Esophagus squamous epithelium (tissue), 5 donors: ENCODE data around the gene RUFY3. TPM values are rescaled to one million over a fixed set of nuclear protein-coding genes. Genes with fewer than 3 reads are reported as not detected.

Experiments used
- DNase-seq: peaks from one replicate; lab custom pipeline; 2025; lab: John Stamatoyannopoulos, UW
- H3K27ac ChIP-seq, 4 donors: fragments of 200-600 bp; sonication (generic); one replicate each; pipeline ENCODE4 v1.5.1; 2016 to 2019; ENCODE audit warnings: mild to moderate bottlenecking in 1 of 4
- H3K27me3 ChIP-seq, 4 donors: fragments of 200-600 bp; sonication (generic); 1 replicate in 3 of 4; 2 replicates in 1 of 4; pipeline versions ENCODE4 v1.5.1 to v1.6.0; 2017 to 2021; ENCODE audit warnings: antibody characterized with exemption in 1 of 4
- H3K36me3 ChIP-seq, 3 donors: fragments of 200-600 bp; sonication (generic); one replicate each; pipeline ENCODE4 v1.5.1; 2016 to 2019
- H3K4me1 ChIP-seq, 3 donors: fragments of 200-600 bp; sonication (generic); one replicate each; pipeline ENCODE4 v1.5.1; 2017 to 2019
- H3K4me3 ChIP-seq, 4 donors: fragments of 200-600 bp; sonication (generic); 1 replicate in 3 of 4; 2 replicates in 1 of 4; pipeline ENCODE4 v1.5.1; 2016 to 2019; ENCODE audit warnings: mild to moderate bottlenecking in 2 of 4, moderate library complexity in 1 of 4
- H3K9me3 ChIP-seq, 3 donors: fragments of 200-600 bp; sonication (generic); one replicate each; pipeline ENCODE4 v1.5.1; 2016 to 2019
- POLR2A ChIP-seq, 4 donors: fragments of 450-650 bp; IDR thresholded peaks; one replicate each; pipeline ENCODE4 v1.6.1; 2017; ENCODE audit warnings: antibody characterized with exemption in 4 of 4, mild to moderate bottlenecking in 4 of 4, moderate library complexity in 3 of 4
- WGBS, 2 donors: methylation state at CpG; one replicate each; pipeline ENCODE4 v1.1.5; 2018; 5-methylcytosine and 5-hydroxymethylcytosine counted together
- intact Hi-C: fragments of 100-400 bp; cut with DNase I; formaldehyde crosslinking; loops from one replicate; pipeline ENCODE4 v1.15.0; 2022
- total RNA-seq, 4 donors: library from RNA; depleted of rRNA; stranded (reverse); fragments of >200 nt; gene quantifications; one replicate each; pipeline ENCODE4 v1.1.0, GENCODE V29; 2016
- TF ChIP-seq, protein P1 (sequence below), 6 experiments: fragments of 450-650 bp in 4 of 6; fragments of 200-600 bp in 2 of 6; sonication (generic) in 2 of 6; IDR thresholded peaks; one replicate each; pipeline ENCODE4 v1.5.1; 2016 to 2019; ENCODE audit warnings: antibody characterized with exemption in 6 of 6, mild to moderate bottlenecking in 4 of 6, moderate library complexity in 4 of 6
- donor health status: DM: yes; HTN: yes; CAD: no.

The RUFY3 gene, protein sequence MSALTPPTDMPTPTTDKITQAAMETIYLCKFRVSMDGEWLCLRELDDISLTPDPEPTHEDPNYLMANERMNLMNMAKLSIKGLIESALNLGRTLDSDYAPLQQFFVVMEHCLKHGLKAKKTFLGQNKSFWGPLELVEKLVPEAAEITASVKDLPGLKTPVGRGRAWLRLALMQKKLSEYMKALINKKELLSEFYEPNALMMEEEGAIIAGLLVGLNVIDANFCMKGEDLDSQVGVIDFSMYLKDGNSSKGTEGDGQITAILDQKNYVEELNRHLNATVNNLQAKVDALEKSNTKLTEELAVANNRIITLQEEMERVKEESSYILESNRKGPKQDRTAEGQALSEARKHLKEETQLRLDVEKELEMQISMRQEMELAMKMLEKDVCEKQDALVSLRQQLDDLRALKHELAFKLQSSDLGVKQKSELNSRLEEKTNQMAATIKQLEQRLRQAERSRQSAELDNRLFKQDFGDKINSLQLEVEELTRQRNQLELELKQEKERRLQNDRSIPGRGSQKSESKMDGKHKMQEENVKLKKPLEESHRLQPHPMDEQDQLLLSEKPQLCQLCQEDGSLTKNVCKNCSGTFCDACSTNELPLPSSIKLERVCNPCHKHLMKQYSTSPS
- 10 to 100 TPM; 30.4 to 63.9 (median 42.4) TPM for total RNA-seq

GRCh38 chr4:70721747-70722146, at the start of gene RUFY3:
Gene RUFY3 (plus strand): TSS chr4:70721964. CDS start chr4:70722574, 610 bp downstream.
- intact Hi-C loops = no loop called here
- Histone ChIP-seq H3K4me1 (peaks cover 0 to 76% (median 16%) of the 10 kb centered on the region in 3 donors), H3K27me3 (no peaks in the 10 kb centered on the region), H3K27ac (peak within 1 kb of the TSS in 3 of 4 donors; percentile 12 to 72 (median 52)), H3K36me3 (no peaks in the 10 kb centered on the region), H3K9me3 (no peaks in the 10 kb centered on the region), H3K4me3 (peak within 1 kb of the TSS; percentile 4 to 52 (median 38))
- no peak for DNase-seq
- TF ChIP-seq POLR2A (IDR thresholded peaks at IDR 0.05) = no peak
- TF ChIP-seq, protein P1, sequence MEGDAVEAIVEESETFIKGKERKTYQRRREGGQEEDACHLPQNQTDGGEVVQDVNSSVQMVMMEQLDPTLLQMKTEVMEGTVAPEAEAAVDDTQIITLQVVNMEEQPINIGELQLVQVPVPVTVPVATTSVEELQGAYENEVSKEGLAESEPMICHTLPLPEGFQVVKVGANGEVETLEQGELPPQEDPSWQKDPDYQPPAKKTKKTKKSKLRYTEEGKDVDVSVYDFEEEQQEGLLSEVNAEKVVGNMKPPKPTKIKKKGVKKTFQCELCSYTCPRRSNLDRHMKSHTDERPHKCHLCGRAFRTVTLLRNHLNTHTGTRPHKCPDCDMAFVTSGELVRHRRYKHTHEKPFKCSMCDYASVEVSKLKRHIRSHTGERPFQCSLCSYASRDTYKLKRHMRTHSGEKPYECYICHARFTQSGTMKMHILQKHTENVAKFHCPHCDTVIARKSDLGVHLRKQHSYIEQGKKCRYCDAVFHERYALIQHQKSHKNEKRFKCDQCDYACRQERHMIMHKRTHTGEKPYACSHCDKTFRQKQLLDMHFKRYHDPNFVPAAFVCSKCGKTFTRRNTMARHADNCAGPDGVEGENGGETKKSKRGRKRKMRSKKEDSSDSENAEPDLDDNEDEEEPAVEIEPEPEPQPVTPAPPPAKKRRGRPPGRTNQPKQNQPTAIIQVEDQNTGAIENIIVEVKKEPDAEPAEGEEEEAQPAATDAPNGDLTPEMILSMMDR (IDR thresholded peaks at IDR 0.05) = no peak
- 45 to 54% methylated on average over 2 to 3 of the region's 3 CpGs for WGBS, 2 donors

GRCh38 chr4:70674191-70674590, 47.6 kb upstream of the RUFY3 start:
- no peak overlapping the region for H3K27ac ChIP-seq
- H3K27me3 ChIP-seq = no peaks in the 10 kb centered on the region
- TF ChIP-seq, protein P1 (IDR thresholded peaks at IDR 0.05) = no peak
- no peak for TF ChIP-seq POLR2A (IDR thresholded peaks at IDR 0.05)
- no peak for DNase-seq
- H3K4me3 ChIP-seq = no peak overlapping the region
- intact Hi-C loops = no loop called here
- no peaks in the 10 kb centered on the region for H3K36me3 ChIP-seq
- no peaks in the 10 kb centered on the region for H3K9me3 ChIP-seq
- H3K4me1 ChIP-seq = no peaks in the 10 kb centered on the region

DNA sequence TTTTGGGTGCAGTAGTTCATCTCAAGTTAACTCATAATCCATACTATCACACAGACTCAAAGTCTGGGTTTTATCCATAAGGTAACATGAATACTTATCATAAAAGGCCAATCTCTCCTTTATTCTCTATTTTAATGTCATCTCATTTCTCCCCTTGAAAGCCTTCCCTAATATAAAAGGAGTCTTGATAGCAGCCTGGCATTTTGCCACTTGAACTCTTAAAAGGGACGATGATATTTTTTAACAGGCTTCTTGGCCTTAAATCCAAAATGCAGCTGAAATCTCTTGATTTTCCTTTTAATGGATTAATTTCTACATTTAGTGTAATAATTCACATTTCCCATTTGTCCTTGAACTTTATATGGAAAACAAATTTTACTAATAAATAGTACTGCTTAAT, 47.0 kb upstream of the RUFY3 start:
- no peak overlapping the region for H3K27ac ChIP-seq
- H3K4me3 ChIP-seq = no peak overlapping the region
- intact Hi-C loops = no loop called here
- H3K9me3 ChIP-seq = no peaks in the 10 kb centered on the region
- H3K36me3 ChIP-seq = no peaks in the 10 kb centered on the region
- 63 to 67% methylated on average over 1 of the region's 1 CpG for WGBS, 2 donors
- no peak for DNase-seq
- no peaks in the 10 kb centered on the region for H3K27me3 ChIP-seq
- TF ChIP-seq, protein P1 (IDR thresholded peaks at IDR 0.05) = no peak
- no peak for TF ChIP-seq POLR2A (IDR thresholded peaks at IDR 0.05)
- H3K4me1 ChIP-seq = no peaks in the 10 kb centered on the region

- Histone ChIP-seq H3K27ac (no peak overlapping the region), H3K36me3 (no peaks in the 10 kb centered on the region), H3K27me3 (no peaks in the 10 kb centered on the region), H3K4me1 (no peaks in the 10 kb centered on the region), H3K4me3 (no peak overlapping the region), H3K9me3 (no peaks in the 10 kb centered on the region)
- TF ChIP-seq, protein P1 (IDR thresholded peaks at IDR 0.05) = no peak
- no peak for TF ChIP-seq POLR2A (IDR thresholded peaks at IDR 0.05)
- WGBS, 2 donors = 81 to 91% methylated on average over 6 of the region's 6 CpGs
- intact Hi-C loops = no loop called here
- DNase-seq = no peak
Measured at GRCh38 chr4:70676554-70677090, 45.1 kb upstream of the RUFY3 start.
